NCI-H748 (cell line): ENCODE data around the gene ALDH3A1.

ENCODE experiments used
- DNase-seq: peaks from one replicate; lab custom pipeline; 2025; ENCODE audit not compliant: unreplicated experiment; lab: John Stamatoyannopoulos, UW

ALDH3A1 gene

DNA sequence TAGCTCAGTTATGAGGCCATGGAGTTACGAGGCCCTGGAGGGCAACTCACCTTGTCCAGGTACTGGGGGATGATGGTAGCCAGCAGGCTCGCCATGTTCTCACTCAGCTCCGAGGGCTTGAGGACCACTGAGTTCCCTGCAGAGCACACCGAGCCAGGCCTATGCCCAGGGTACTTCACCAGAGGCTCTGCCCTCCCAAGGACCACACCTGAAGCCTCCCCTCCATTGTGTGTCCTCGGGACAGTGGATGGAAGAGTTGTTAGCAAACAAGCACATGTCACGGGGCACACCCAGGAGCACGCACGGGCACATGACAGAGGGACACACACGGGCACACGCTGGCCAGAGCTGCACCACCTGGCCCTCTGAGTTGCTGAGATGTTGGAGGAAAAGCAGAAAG lies 5.6 kb downstream of the ALDH3A1 start:
- DNase-seq = no peak

DNA sequence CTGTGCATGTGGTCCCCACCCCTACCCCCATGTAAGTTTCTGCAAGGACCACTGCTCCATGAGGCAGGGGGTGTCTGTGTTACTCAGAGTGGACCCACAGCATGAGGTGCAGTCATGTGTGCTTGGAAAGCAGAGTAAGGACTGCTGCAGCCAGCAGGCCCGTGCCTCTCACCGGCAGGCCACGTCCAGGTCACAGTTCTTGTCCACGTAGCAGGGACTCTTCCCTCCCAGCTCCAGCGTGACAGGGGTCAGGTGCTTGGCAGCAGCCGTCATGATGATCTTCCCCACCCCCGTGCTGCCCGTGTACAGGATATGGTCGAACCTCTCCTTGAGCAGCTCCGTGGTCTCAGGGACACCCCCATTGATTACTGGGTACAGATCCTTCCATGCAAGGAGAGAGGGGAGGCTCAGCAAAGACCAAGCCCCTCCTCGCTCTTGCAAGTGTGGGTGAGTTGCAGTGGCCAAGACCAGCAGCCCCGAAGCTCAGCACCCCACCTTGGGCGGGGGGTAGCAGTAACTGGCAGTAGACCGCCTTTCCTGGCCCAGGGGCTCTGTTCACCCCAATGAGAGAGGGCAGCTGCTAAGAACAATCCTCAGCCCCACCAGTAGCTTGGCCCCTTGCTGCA lies 6.2 kb downstream of the ALDH3A1 start:
- no peak for DNase-seq

DNA sequence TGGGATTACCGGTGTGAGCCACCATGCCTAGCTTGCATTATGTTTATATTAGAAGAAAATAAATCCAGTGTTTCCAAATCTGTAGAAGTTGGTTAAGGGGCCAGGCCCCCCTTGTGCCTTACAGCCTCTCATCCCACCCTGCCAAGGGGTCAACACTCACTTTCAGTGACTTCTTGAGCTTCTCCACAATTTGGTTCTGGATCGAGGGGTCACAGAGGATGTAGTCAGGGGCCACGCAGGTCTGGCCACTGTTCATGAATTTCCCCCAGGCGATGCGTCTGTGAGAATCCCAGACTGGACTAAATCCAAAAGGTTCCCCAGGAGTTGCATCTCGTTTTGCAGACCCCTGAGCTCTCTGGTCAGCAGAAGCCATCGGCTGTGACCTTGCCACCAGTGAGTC lies 7.2 kb downstream of the ALDH3A1 start:
- DNase-seq = no peak

DNA sequence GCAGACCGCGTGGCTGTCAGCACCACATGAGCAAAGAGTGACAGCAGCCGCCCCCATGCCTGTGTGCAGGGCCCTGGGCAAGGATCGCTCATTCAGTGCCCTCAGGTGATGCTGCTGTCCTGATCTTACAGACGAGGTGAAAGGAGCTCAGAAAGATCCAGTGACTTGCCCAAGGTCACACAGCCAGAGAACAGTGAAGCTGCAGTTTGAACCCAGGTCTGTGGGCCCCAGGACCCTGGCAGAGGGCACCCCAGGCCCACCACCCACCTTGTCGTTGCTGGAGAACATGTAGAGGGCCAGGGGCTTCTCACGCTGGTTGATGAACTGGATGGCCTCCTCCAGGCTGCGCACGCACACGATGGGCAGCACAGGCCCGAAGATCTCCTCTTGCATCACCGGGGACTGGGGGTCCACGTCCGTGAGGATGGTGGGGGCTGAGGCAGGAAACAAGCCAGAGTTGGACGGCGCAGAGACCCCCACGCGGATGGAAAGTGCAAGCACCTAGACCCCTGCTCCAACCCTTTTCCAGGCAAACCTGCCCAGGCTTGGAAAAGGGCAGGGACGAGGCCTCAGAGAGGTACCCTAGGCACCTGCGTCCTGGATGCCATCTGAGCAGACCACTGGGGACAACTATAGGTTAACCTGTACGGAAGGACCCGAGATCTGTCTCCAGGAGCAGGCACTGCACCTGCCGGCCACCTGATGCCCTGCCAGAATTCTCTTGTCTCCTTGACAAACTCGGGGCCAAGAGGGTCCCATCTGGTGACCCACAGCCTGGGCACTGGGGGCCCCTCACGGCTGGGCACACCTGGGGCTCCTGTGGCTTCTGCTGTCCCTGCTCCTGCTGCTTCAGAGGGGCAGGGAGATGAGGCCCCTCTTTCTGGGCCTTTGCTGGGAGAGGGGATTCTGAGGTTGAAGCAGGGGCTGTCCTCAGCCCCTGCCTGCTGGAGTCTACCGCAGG lies 8.6 kb downstream of the ALDH3A1 start:
- DNase-seq = no peak

DNA sequence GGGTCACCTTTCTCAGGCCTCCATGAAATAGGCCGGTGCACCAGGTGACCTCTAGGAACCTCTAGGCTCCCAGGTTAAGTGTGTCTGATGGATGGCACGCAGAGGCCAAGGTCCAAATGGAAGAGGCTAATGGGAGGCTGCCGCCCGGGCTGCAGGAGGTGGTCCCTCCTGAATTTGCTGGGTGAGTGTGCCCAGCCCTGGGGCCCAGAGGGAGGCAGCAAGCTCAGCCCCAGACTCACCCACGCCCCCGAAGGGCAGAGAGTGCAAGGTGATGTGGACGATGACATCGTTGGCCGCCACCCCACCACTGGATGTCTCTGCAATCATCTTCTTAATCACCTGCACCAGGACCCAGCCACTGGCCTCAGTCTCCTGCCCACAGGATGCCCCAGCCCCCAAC lies 9.3 kb downstream of the ALDH3A1 start:
- no peak for DNase-seq

DNA sequence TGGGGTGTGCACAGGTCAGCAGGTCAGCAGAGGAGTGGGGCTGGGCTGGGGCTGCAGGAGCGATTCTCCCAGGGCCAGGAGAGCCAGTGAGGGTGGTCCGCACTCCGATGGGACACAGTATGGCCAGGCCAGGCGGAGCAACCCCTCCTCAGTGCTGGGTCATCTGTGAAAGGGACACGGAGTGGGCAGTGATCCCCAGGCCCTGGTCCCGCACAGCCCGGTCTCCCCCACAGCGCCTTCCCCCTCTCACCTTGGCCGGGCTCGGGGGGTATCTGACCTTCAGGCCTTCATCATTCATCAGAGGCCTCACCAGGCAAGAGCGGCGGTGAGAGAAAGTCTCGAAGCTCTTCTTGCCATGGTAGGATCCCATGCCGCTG lies 10.0 kb downstream of the ALDH3A1 start:
- no peak for DNase-seq

DNA sequence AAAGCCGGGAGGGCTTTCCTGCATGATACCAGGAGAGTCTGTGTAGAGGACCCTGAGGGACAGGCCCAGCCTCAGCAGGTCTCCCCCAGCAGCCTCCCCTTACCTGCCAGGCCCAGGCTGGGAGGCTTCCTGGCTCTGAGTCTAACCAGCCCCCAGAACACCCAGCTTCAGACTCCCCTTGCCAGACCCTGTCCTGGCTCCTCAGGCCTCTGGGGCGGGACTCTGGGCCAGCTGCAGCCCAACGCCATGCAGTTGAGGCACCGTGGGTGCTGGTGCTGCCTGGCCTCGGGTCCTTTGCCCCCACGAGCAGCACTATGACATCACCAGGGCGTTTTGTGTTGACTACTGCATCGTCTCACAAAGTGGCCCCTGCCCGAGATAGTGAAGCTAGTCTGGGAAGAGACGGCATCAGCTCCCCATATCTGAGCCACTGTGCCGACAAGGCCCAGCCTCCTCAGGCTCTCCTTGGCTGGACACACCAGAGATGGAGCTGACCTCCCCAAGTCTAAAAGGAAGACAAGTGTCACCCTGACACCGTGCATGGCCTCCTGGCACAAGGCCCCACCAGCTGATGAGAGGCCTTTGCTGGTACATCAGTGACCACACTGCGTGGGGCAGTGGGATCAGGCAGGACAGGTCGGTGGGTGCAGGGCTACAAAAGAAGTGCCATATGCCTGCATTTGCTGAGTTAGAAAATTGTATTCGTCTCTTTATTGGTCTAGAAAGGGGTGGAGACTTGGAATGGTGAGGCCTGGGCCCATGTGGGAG lies 10.6 kb downstream of the ALDH3A1 start:
- no peak for DNase-seq

DNA sequence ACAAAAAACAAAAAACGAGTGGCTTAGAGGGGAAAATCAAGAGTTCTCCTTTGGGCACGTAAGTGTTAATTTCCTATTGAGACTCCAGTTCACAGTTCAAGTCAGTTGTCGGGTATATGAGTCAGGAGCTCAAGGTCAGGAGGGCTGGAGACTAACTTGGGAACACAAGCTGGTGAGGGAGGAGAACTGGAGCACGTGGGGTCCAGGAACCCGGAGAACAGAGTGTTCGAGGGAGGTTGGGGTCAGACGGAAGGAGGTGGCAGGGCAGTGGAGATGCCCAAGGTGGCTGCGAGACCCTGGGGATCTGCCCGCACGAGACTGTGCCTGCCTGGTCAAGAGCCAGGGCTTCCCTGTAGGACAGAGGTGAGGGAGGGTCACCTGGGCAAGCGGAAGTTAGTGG lies 12.0 kb downstream of the ALDH3A1 start:
- no peak for DNase-seq

DNA sequence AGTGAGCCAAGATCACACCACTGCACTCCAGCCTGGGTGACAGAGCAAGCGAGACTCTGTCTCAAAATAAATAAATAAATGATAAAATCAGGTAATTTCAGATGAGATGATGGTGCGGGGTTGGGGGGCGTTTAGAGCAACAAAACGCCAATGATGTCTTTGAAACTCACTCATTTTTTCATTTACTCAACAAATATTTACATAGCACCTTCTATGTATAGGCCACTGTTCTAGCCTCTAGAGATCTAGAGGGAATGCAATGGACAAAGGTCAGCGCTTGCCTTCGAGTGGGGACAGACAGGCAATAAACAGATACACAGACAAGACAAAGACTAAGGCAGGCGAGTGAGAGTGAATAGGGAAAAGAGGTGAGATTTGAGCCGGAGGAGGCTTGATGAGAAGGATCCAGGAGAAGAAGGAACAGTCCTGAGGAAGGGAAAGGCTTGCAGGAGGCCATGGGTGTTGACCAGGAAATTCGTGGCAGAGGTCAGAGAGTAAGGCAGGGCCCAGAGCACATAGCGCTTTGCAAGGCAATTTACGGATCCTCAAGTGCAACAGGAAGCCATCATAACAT lies 14.1 kb downstream of the ALDH3A1 start:
- DNase-seq = peak; percentile 73

DNA sequence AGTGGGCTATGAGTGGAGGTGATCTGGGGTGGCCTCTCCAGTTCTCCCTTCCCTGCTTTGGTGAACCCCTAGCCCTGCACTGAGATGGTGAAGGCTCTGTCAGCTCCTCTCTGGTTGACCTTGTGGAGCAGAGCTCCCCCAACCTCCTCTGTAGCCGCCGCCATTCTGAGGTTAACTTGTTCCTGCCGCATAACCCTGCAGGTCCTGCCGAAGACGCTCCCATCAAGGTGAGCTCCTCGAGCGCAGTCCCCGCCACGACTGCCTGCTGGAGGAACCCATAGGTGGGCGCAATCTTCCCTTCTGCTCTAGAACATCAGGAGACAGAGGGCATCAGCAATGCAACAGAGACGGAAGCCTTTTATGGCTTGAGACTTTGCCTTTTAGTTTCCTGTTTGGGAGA lies 16.5 kb downstream of the ALDH3A1 start:
- DNase-seq = no peak

DNA sequence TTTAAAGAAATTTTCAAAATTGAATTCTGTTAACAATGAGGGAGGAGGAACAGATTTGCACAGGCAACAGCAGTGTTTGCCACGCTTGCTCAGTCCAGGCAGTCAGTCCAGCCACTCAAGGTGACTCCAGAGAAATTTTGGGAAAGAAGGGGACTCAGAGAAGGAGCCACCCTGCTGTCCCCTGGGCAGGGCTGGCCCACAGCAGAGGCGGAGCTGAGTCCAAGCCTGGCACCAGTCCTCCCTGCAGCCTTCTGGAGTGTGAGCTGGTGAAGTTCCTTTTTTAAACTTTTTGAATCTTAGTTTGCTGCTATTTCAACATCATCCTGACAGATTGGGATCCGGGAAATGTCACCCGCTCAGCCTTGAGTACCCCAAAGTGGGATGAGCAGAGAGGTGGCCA lies 17.3 kb downstream of the ALDH3A1 start:
- no peak for DNase-seq

DNA sequence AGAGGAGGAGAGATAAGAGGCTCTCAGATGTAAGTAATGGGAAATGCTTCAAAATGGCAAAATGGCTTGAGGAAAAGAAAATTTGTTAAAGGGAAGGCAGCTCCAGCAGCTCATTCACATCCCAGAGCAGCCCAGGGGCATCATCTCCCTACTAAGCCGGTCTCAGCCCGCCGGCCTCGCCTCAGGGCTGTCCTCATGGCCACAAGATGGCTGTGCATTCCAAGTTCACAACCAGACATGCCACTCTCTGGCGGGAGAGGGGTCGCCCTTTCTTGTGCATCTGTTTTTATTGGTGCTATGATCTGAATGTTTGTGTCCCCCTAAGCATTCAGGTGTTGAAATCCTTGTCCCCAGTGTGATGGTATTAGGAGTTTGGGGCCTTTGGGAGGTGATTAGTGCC lies 18.2 kb downstream of the ALDH3A1 start:
- DNase-seq = no peak

DNA sequence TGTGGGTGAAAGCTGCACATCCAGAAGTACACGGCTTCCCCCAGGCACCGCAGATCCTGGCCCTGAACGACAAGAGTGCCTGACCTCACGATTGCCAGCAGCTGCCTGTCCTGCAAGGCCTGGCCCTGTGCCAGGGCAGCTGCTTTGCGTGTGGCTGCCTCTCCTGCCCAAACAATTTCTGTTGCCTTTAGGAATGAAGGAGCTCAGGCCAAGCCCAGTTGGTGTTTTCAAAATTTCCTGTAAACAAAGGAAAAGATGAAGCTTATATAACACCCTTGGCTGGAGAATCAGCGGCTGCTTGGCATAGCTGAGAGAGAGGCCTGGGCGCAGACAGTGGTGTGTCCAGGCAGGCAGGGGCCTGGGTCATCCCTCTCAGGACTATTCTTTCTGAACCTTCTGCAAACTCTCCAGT lies 20.0 kb downstream of the ALDH3A1 start:
- DNase-seq = peak; percentile 97

DNA sequence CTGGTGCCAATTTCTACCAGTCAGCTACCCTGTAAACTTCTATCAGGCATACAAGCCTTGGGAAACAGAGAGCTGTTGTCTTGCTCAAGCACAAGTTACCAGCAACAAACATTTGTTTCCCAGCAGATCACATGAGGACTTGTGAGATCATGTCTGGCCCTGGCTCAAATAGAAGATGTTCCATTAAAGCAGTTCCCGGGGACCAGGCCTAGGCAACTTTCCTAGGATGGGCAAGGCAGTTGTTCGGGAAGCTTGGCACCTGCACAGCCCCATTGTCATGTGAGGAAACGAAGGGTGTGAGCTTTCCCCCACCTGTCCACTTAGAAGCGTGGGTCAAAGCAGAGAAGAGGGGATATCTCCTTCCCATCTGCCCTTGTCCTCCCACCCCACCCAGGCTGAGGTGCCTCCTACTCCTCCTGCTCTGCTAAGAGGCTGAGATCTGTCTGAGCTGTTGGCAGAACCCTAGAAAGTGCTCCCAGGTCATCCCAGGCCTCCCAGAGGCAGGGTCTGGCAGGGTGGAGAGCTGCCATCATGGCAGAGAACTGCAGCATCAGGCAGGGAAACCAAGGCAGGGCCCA lies 20.5 kb downstream of the ALDH3A1 start:
- DNase-seq = peak; percentile 66

DNA sequence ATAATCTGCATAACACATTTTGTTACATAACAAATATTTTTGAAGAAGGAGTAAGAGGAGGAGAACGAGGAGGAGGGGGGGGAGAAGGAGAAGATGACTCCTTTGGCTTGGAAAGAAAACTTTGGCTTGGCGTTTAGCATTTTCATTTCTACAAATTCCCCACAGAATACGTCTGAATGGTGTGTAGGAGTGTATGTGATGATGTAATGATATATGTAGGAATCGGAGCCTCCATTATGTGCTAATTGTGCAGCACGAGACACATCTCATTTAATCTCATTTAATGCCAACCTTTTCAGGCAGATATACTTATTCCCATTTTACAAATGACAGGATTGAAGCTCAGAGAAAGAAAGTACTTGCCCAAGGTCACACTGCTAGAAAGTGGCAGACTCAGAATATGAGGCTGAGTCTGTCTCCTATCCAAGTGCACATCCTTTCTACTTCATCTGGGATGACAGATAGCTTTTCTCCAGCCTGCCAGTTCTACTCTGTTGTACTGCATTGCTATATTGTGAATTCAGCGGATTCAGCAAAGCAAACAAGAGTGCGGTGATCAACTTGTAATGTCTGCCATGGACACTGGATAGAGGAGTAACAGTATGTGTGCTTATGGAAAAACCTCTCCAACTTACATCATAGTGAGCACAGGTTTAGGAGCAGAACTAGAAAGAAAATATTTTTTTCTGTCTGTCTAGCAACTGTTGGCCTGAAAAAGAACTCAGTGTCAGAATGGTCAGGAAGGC lies 21.3 kb downstream of the ALDH3A1 start:
- peak; percentile 30 for DNase-seq

DNA sequence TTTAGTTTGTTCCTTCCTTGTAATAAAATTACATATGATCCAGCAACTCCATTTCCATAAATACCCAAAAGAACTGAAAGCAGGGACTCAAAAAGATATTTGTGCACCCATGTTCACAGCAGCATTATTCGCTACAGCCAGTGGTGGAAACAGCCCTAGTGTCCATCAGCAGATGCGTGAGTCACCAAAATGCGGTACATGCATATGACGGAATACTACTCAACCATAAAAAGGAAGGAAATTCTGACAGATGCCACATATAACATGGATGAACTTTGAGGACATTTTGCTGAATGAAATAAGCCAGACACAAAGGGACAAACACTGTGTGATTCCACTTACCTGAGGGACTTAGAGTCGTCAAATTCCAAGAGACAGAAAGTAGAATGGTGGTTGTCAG lies 22.6 kb downstream of the ALDH3A1 start:
- DNase-seq = no peak

DNA sequence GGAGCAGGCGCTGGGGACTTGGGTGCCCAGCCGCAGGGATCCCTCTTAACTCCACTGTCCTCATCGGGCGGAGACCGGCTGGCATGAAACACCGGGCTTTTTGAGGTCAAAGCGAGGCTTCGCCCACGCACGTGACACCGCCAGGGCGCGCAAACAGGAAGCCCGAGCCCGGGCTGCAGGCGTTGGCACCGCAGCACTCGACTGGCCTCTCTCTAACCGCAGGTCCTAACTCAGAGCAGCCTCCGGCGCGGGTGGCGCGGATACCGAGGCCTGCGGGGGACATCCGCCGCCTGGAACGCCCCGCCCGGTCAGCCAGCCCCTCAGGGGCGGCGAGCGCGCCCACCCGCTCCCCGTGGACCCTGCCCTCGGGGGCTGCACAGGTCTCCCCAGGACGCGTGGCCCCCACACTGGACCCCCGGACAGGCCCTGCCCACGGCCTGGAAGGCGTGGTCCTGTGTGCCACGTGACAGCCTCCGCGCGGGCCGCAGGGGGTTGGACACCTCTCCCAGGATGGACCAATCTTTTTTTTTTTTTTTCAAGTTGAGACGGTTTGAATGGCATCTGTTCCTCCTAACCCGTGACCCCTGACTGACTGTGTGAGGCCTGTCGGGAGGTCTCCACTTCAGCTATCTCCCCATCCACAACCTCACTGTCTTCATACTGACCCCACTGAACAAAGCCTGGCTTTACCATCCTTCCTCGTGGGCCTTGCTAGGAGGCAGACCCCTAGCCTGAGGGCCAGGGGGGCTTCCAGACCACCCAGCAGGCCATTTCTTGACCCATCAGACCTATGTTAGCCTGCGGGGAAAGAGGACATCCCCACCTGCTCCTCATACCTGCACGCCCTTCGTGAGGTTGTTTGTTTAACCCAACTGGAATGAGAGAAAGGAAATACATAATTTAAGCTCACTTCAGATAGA lies 23.3 kb downstream of the ALDH3A1 start:
- no peak for DNase-seq

DNA sequence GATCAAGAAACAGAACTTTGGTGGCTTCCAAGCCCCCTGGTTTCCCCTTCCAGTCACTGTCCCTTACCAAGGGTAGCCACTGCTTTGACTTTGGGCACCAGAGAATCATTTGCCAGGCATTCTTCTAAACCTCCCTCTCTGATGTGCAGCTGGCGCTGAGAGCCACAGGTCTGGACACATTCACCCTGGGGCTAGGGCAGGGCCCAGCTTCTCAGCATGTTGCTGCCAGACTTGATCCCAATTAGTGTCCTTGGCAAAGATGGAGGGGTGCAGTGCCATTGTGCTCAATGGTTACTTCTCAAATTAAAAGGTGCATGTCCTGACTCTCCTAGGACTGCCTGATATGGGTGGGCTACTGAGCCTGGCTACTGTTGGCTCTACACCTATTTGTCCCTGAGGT lies 24.1 kb downstream of the ALDH3A1 start:
- DNase-seq = no peak
